Measurements from ENCODE around the gene ZC3H10. TPM values are rescaled to one million over a fixed set of nuclear protein-coding genes. Genes with fewer than 3 reads are reported as not detected.
A peak's percentile ranks its signal among the peaks of the same experiment; 100 is the strongest.

Gene ZC3H10
- total RNA-seq, 1 donor from 2014 or later: 4.9 TPM

DNA sequence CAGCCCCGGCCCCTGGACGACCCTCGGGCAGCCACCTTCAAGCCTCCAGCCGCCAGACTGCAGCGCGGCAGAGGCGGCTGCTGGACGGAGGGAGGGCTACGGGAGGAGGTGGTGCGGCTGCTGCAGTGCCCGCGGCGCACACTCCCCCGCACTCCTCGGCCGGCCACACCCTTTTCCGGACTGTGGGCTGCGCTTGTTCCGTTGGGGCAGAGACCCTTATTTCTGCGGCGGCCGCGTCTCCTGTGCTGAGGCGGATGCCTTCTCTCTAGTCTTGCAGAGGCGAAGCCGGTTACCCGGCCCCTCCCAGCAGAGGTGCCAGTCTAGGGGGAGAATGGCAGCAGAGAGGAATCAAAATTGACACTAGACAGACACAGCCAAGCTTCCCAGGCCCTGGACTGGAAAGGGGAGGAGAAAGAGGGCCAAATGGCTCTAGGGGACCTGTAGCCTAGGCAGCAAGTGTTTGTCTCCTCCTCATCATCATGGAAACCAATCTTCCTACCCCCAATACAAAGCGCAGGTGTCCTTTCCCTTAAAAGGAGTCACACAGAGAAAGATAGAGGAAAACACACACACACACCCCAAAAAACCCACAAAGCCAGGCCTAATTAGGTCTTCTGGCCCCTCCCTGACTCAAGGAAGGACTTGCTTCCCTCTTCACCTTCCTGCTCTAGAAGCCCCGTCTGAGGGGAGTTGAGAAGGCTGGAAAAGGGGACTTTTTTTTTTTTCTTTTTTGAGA, 11.3 kb downstream of the ZC3H10 start:
- peaks cover 53% of the 10 kb centered on the region for H3K4me1 ChIP-seq
- no peaks in the 10 kb centered on the region for H3K27me3 ChIP-seq (ENCODE audit: low read depth)
- H3K27ac ChIP-seq (replicated peaks): peak overlapping the region; percentile 91
- intact Hi-C loops (cut with micrococcal nuclease): no loop called here
- H3K36me3 ChIP-seq: peaks cover 43% of the 10 kb centered on the region
- peak; percentile 65 for DNase-seq
- TF ChIP-seq, protein P1, sequence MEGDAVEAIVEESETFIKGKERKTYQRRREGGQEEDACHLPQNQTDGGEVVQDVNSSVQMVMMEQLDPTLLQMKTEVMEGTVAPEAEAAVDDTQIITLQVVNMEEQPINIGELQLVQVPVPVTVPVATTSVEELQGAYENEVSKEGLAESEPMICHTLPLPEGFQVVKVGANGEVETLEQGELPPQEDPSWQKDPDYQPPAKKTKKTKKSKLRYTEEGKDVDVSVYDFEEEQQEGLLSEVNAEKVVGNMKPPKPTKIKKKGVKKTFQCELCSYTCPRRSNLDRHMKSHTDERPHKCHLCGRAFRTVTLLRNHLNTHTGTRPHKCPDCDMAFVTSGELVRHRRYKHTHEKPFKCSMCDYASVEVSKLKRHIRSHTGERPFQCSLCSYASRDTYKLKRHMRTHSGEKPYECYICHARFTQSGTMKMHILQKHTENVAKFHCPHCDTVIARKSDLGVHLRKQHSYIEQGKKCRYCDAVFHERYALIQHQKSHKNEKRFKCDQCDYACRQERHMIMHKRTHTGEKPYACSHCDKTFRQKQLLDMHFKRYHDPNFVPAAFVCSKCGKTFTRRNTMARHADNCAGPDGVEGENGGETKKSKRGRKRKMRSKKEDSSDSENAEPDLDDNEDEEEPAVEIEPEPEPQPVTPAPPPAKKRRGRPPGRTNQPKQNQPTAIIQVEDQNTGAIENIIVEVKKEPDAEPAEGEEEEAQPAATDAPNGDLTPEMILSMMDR (IDR thresholded peaks at IDR 0.05; ENCODE audit: borderline replicate concordance): no peak
- H3K9me3 ChIP-seq (replicated peaks): no peaks in the 10 kb centered on the region
- H3K4me3 ChIP-seq: peak overlapping the region; percentile 89

DNA sequence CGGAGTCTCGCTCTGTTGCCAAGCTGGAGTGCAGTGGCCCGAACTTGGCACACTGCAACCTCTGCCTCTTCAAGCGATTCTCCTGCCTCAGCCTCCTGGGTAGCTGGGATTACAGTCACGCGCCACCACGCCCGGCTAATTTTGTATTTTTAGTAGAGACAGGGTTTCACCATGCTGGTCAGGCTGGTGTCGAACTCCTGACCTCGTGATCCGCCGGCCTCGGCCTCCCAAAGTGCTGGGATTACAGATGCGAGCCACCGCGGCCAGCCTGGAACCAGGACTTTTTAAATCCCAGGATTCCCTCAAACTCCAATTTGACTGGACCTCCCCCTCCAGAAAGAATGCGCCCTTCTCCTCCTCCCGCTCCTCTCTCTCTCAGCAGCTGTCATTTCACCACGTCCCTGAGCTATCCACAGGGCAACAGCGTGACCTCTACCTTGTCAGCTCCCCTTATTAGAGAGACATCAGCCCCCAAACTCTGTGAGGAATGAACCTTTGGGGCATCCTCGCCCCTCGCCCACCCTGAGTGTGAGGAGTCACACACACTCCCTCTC, 12.0 kb downstream of the ZC3H10 start:
- Histone ChIP-seq H3K4me1 (peaks cover 47% of the 10 kb centered on the region), H3K27ac (replicated peaks) (peak overlapping the region; percentile 91), H3K27me3 (ENCODE audit: low read depth) (no peaks in the 10 kb centered on the region), H3K4me3 (peak overlapping the region; percentile 89), H3K36me3 (peaks cover 49% of the 10 kb centered on the region), H3K9me3 (replicated peaks) (no peaks in the 10 kb centered on the region)
- intact Hi-C loops (cut with micrococcal nuclease): no loop called here
- DNase-seq: no peak
- TF ChIP-seq, protein P1 (IDR thresholded peaks at IDR 0.05; ENCODE audit: borderline replicate concordance): no peak

DNA sequence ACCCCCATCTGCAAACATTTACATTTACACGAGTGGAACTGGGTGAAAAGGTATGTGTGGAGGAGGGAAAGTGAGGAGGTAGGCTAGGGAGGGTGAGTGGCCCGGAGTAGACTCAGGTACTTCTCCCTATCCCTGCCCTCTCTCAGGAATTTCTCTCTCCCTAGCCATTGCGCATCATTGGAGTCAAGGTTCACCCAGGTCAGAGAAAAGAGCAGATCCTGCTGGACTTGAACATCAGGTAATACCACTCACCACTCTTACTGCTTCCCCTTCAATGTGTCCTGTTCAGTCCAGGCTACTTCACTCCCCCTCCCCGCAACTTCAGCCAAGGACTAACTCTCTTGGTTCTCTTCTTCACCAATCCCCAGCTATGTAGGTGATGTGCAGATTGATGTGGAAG, 12.8 kb downstream of the ZC3H10 start:
- Histone ChIP-seq H3K4me3 (no peak overlapping the region), H3K4me1 (peaks cover 38% of the 10 kb centered on the region), H3K27ac (replicated peaks) (no peak overlapping the region), H3K36me3 (peaks cover 58% of the 10 kb centered on the region), H3K27me3 (ENCODE audit: low read depth) (no peaks in the 10 kb centered on the region), H3K9me3 (replicated peaks) (no peaks in the 10 kb centered on the region)
- TF ChIP-seq, protein P1 (IDR thresholded peaks at IDR 0.05; ENCODE audit: borderline replicate concordance): no peak
- no peak for DNase-seq
- intact Hi-C loops (cut with micrococcal nuclease): no loop called here

DNA sequence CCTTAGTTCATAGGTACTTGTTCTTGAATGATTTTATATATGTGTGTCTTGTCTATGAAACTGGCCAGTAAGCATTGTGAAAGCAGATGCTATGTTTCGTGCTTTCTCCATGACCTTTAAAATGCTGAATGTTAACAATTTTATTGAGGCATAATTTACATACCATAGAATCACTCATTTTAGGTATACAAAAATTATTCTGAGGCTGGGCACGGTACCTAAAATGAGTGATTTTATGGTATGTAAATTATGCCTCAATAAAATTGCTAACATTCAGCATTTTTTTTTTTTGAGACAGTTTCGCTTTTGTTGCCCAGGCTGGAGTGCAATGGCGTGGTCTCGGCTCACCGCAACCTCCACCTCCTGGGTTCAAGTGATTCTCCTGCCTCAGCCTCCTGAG, 16.8 kb downstream of the ZC3H10 start:
- no peaks in the 10 kb centered on the region for H3K9me3 ChIP-seq (replicated peaks)
- TF ChIP-seq, protein P1 (IDR thresholded peaks at IDR 0.05; ENCODE audit: borderline replicate concordance): no peak
- no peak overlapping the region for H3K27ac ChIP-seq (replicated peaks)
- H3K4me1 ChIP-seq: peaks cover 3% of the 10 kb centered on the region
- intact Hi-C loops (cut with micrococcal nuclease): no loop called here
- H3K4me3 ChIP-seq: no peak overlapping the region
- peaks cover 98% of the 10 kb centered on the region for H3K36me3 ChIP-seq
- no peak for DNase-seq
- H3K27me3 ChIP-seq (ENCODE audit: low read depth): no peaks in the 10 kb centered on the region

DNA sequence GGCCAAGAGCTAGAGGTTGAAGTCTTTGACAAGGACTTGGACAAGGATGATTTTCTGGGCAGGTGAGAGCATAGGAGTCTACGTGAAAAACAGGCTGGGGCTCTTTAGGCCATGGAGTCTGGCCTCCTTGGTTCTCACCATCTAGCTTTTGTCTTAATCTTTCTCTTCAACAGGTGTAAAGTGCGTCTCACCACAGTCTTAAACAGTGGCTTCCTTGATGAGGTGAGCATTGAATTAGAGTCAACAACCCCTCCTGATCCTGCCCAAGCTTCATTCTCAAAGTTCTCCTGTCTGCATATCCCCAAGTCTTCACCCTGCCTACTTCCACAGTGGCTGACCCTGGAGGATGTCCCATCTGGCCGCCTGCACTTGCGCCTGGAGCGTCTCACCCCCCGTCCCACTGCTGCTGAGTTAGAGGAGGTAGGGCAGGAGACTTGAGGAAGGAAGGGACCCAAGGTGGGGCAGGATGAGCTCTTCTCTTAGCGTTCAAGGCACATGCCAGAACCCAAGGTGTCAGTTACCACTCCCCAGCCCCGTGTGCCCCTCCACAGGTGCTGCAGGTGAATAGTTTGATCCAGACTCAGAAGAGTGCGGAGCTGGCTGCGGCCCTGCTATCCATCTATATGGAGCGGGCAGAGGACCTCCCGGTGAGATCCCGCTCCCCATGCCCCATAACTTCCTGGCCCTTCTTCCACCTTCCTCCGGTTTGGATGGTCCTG, 19.9 kb downstream of the ZC3H10 start:
- Histone ChIP-seq H3K27me3 (ENCODE audit: low read depth) (no peaks in the 10 kb centered on the region), H3K36me3 (peaks cover 95% of the 10 kb centered on the region), H3K4me3 (no peak overlapping the region), H3K27ac (replicated peaks) (no peak overlapping the region), H3K9me3 (replicated peaks) (no peaks in the 10 kb centered on the region), H3K4me1 (peaks cover 6% of the 10 kb centered on the region)
- TF ChIP-seq, protein P1 (IDR thresholded peaks at IDR 0.05; ENCODE audit: borderline replicate concordance): no peak
- no peak for DNase-seq
- intact Hi-C loops (cut with micrococcal nuclease): no loop called here

All from left ventricle myocardium inferior (tissue), 1 donor.